Stimulated activated CD4-positive, alpha-beta T cell treated with anti-CD3 and anti-CD28 coated beads, Interleukin-1b, Interleukin-23, amount 100 ng/mL, for 48 hours (primary cell): Measurements from ENCODE around the gene PBX1.
"Not testable (repeated sequence)": the region's sequence is repeated elsewhere in the genome, so short reads cannot be mapped to it uniquely, and the experiment has no call there.

Experiments
- DNase-seq: peaks from one replicate; pipeline ENCODE4 v3.0.0-alpha.2; 2020

Gene PBX1

DNA sequence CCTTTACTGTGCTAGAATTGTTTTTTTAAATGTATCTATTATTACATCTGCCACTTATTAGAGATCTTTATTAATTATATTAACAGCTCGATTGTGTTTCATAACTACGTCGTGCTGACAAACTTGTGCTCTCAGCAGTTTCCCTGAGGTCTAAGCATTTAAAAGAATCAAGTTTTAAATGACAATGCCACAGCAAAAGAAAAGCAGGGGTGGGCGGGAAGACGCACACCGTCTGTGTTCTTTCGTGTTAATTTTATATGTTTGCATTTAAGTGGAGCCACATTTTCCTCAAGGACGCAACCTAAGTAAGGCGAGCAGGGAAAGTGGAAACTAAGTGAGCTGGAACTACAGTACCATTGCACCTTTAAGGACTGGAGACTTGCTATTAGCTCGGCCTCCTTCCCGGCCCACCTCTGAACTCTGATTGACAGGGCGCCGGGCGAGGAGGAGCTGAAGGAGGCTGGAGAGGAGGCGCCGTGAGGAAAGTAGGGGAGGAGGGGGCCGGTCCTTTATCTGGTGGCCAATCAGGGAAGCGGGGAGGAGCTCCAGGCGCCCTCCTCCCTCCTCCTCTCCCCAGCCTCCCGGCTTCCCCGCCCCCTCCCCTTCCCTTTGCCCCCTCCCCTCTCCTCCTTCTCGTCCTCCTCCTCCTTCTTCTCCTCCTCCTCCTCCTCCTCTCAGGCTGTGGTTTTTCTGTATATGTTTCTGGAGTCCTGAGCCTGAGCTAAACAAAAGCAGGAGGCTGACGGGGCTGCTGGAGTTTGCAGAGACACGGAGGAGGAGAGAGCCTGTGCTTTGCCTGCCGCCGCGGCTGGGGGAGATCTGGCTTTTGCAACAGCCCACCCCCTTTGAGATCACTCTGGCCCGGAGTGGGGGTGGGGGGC, at the start of gene PBX1:
TSS of gene PBX1 (plus strand) at position 724 of the 881 bp plus-strand sequence.
- DNase-seq = peak; percentile 77

DNA sequence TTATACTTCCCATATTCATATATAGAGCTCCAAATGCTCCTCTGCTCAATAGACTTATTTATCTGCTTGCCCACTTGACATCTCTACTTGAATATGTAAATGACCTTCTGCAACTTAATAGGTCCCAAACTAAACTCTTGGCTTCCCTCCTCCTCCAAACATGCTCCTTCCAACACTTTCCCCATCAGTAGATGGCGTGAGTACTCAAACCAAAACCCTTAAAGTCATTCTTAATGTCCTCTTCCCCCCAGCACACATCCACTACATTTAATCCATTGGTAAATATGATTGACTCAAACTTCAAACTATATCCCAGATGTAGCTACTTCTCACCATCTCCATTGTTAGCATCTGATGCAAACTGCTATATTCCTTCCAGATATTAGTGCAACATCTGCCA, 48.5 kb upstream of the PBX1 start:
- DNase-seq = no peak

DNA sequence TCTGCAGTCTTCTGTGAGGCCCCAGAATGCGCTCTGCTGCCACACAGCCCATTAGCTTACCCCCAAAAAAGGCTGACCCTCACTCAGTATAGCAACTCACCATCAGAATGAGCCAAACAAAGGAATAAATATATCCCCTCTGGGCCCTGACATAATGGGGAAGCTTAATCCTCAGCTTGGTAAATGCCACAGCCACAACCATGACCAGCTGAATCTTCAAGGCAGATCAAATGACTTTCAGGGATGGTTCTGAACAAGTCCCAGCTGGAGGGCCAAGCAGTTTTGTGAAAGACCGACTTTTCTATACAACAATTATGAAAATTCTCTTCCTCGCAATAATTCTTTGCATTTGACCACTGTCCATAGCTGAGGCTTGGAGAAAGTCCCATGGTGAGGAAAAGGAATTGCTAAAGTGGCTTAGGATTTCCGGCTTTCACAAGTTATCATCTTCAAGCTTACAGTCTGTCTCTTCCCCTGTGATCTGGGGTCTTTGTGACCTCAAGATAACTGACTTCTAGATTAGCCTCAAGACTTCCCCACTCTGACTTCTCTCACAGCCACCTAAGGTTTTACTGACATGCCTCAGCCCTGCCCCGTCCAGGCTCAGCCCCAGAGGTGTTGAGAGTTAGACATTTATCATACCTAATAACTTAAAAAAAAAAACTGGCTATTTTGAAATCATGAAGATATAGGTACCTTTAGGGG, 47.8 kb upstream of the PBX1 start:
- DNase-seq = no peak

DNA sequence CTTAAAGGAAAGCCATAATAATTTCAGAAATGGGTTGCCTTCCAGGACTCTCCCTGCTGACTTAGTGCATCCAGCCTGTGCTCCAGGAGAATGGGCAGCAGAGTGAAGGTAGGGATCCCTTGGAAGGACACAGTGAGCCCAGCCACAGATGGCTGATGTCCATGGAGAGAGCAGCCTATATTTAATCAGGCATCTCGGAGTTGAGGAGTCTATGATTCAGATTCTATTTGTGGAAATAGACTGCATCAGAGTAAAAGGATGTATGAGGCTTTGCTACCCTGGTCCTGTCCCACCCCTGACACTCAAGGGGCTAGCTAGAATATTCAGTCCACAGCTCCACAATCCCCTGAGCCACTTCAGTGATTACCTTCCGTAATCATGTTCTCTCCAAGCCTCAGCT, 43.8 kb upstream of the PBX1 start:
- DNase-seq = no peak

DNA sequence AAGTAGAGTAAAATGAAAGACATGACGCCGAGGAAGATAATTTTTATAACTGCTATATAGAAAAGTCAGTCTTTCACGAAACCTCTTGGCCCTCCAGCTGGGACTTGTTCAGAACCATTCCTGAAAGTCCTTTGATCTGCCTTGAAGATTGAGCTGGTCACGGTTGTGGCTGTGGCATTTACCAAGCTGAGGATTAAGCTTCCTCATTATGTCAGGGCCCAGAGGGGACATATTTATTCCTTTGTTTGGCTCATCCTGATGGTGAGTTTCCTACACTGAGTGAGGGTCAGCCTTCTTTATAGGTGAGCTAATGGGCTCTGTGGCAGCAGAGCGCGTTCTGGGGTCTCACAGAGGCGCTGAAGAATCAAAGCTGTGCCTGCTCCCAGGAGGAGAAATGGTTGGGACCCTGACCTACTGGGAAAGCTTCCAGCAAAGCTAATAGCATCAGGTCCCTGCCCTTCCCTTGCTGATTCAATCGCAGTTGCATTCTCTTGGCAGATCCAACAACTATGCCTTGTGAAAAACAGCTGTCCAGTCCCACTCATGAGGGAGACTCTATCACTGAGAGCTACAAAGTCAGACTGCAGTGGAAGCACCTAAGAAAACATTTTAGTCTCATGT, 43.2 kb upstream of the PBX1 start:
- DNase-seq = no peak

DNA sequence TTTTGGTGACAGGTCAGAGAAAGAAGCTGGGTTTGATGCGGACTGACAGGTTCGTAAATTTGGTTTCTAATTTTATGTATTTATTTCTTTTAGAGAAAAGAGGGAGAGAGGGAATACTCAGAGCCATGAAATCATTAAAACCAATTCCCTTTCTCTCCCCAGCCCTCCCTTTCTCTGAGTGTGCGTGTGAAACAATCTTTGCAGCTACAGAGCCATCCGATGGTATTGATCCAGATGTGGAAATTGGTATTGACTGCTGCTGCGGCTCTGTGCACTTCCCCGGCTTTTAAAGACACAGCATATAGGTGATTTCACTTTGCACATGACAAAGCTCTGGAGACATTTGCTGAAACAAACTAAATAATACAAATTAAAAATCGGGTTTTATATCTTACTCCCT, 42.4 kb upstream of the PBX1 start:
- DNase-seq = no peak

DNA sequence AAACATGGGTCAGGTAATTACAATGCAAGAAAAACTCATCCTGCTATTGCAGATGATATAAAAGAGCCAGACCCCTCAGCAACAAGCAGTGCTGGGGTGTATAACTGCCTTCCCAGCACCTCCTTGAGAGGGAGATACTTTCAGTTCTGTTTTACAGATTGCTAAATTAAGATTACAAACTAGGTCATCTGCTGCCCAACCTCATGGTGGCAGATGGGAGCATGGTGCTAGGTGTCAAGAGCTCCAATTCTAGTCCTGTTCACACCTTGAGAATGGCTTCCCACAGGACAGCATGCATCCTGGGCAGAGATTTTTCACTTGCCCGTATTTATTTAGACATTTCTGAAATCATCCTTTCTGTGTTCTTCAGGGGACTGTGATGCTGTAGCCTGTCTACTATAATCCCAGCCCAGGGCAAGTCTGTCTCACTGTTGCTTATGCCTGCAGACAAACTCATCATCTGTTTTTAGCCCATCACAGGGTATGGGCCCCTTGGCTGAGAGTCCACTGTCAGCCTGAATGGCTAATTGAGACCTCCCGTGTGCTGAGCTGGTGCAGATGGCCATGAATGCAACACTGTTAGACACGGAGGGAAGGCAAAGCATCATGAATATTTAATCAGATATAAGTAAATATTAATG, 40.2 kb upstream of the PBX1 start:
- no peak for DNase-seq

DNA sequence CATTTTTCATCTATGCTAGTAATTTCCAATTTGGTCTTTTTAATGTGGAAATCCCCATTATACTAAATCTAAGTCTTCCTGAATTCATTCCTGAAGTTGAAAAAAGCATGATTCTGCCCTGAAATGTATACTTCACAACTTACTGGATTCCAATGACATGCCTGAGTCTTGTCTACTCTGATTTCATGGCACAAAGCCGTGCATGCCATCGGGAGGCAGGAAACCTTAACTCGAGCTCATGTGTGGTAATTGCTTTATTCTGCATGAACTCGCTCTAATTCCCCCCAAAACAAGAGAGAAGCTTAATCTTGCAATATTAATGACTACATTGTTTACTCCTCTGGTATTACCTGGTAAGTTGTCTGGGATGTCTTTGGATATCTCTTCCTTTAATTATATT, 39.6 kb upstream of the PBX1 start:
- DNase-seq = no peak

DNA sequence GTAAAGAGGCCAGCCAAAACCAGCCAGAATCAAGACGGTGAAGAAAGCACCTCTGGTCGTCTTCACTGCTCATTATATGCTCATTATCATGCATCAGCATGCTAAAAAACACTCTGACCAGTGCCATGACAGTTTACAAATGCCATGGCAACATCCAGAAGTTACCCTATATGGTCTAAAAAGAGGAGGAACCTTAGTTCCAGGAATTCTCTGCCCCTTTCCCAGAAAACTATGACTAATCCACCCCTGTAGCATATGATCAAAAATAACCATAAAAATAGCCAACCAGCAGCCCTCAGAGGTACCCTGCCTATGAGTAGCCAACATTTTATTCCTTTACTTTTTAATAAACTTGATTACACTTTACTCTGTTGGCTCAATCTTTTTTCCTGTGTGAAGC, 34.2 kb upstream of the PBX1 start:
- no peak for DNase-seq

DNA sequence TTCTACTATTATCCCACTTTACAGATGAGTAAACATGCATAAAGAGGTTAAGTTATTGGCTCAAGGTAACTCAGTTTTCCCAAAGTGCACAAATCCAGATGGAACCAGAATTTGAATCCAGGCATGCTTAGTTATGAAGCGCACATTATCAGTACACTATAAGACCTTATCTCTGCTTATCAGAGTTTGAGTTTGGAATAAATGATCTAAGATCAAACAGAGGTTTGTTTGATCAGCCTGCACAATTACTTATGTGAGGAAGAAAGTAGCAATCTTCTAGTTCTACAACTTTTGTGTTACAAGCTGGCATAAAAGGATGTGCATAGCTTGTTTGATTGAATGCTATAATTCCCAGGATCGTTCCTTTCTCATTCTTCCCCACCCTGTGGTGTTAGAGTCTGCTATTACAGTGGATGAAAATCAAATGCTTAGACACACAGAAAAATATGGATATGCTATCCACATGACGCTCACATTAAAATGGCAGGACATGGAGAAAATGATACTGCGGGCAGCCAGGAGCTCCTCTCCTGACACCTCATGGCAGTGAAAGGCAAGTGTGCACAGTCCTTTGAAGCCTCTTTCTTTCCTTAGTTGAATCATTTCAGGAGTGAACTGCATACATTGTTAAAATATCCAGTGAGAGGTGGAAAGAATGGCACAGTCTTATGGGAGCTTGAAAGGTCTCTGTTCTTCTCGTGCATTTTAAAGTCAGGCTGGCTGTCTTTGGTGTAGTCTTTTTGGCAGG, 23.9 kb upstream of the PBX1 start:
- DNase-seq = no peak

DNA sequence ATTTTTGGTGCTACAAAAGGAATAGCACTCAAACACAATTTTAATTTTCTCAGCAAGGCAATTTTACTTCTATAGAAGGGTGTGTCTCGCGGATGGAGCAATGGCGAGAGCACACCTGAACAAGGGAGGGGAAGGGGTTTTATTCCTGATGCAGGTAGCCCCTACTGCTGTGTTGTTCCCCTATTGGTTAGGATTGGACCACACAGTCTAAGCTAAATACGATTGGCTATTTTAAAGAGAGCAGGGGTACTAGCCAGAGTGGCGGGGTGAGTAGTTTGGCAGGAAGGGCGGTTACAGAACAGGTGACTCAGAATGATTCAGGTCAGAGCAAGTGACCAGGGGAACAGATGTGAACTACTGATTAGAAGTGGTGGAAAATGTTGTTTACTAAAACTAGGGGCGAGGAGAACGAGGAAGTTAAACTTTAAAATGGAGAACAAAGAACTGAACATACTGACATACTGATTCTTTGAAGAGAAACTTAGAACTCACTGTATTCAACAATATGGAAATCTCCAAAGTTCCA, 6.5 kb upstream of the PBX1 start:
- DNase-seq = not testable (repeated sequence)

DNA sequence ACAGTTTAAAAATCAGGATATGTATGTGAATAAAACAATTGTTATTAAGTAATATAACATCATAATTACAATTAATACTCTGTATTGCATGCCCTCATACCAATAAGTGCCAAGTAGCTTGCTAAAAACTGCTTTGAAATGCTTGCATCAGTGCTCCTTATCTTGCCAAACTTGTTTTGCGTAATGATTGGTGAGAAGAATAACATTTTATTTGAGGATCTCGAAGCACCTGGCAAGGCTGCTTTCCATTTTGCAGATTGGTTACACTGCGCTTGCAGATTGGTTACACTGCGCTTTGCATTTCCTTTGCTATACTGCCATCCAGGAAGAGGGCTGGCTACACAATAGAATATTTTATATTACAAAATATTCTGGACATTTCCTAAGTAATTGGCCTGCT, 1.7 kb upstream of the PBX1 start:
- DNase-seq = no peak

DNA sequence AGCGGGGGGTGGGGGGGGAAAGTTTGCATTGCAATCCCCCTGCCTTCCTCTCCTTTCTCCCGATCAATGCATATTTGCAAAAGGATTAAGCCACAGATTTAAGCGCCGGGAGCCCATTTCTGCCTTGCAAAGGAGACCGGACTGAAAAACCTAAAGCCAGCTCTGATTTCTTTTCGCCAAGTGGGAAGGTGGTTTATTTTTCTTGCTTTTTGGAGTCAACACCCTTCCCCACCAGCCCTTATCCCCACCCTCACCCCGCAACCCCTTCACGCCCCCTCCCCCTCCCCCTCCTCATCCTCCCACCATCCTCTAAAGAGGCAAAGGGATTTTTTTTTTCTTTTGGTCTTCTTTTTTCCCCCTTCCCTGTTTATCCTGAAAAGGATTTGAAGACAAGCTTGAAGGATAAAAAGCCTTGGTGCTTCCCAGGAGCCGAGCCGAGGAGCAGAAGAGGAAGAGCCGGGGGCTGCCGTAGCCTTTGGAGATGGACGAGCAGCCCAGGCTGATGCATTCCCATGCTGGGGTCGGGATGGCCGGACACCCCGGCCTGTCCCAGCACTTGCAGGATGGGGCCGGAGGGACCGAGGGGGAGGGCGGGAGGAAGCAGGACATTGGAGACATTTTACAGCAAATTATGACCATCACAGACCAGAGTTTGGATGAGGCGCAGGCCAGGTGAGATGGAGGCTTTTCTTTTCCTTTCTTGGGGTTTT, 513 bp downstream of the PBX1 start:
- DNase-seq = no peak

DNA sequence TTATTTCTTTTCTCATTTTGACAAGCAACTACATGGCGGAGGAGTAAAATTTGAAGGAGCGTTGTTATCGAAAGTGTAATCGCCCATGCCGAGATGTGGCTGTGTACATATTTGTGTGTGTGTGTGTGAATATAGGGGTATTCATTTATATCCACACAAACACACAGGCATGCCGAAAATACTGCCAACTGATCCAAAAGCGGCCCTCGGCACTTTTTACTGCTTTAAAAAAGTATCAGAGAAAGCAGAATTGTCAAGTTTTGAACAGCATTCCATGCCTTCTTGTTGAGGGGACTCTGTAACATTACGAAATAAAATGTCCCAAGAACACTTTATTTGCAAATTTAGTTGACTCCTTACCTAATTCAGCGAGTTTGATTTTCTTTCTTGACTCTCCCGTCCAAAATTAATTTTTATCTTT, 1.1 kb downstream of the PBX1 start:
- DNase-seq = no peak

DNA sequence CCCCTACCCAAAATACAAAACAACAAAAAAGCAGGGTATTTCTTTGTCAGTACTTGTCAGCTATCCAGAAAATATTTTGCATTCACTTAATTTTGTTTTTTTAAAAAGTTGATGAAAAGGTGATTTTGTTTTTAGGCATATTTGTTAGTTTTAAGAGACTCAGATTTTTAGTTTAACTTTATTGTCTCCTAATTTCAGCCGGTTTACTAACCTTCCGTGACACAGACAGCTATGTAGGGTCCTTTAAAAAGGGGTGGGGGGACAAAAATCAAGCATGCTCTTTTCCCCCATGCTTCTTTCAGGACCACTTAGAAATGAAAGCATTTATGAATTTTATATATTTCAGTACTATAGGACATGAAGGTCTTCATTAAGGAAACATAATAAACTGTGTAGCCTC, 1.6 kb downstream of the PBX1 start:
- DNase-seq = no peak

DNA sequence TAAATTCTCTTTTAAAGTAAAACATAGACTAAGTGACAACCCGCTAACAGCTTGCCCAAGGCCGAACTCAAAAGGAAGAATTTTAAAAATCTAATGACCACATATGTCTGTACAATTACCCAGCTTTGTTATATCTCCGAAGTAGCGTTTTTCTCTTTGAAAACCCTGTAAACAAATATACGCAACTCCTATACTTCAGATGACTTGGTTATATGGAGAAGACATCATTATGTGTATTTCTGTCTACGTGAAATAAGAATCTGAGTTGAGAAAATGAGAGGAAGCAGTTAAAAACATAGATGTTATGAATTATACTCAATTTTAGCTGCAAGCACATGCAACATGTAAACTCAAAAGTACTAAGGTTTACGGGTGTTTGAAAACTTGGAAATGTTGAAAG, 2.0 kb downstream of the PBX1 start:
- DNase-seq = no peak

DNA sequence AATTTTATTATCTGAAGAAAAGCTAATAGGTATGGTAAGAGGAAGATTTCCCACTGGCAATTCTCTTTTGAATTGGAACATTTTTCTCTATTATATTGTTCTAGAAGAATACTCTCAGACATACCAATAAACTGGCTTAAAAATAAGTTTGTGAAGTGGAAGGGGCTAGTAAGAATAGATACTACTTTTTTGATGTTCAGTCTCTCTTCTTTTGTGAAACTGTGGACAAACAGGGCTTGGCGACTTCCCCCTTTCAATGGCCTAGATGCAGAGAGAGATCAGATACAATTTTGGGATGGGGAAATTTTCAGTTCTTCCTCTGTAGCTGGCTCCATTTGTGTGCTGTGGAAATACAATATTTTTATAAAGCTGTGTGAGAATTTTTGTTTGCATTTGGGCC, 2.5 kb downstream of the PBX1 start:
- DNase-seq = no peak

DNA sequence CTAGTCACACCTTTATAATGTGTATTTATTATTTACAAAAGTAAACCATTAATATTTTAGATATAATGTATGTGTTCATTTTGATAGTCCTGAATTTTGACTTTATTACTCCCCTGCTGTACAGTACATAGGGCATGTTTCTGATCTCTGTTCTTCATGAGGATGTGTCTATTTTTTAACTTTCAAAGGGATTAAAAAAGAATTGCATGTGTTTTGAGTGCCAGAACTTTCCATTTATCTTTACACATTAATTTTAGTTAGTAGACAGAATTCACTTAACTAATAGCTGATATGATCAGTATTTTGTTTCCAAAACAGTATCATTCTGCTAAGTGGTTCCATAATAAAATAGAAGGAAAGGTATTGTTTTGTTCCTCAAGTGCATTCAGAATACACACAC, 3.1 kb downstream of the PBX1 start:
- no peak for DNase-seq

DNA sequence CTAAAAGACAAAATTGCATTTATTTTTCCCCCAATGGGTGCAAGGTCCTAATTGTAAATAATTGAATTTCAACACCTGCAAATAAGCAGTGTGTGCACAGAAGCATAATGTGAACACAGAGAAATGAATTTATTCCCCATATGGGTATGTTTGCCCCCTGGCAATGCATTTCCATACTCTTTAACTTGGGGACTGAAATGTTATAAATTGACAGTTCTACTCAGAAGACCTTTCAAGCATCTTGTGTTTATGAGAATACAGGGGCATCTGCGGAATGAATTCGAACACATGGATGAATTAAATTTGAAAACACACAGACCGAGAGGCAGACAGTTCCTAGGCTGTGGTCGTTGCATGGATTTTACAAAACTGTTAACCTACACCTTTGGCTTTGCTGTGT, 3.5 kb downstream of the PBX1 start:
- no peak for DNase-seq

DNA sequence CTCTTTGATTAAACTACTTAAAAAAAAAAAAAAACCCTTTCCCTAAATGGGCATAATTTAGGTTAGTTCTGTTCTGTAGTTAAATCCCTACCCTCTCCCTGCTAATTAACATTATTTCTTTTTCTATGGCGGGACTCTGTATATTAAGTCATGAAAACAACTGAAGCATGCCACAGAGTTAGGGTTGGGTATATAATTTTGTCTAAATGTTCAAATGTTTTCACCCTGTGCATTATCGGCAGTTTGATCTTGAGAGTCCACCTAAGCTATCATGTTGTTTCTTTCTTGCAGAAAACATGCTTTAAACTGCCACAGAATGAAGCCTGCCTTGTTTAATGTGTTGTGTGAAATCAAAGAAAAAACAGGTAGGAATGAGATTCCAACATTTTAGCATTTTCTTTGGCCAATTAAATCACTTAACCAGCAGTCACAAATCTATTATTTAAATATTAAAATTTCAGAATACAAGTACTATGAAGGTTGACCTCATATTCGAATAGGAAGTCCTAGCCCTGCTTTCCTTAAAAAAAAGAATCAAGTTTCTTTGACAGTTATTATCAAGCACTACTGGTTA, 4.0 kb downstream of the PBX1 start:
- no peak for DNase-seq

DNA sequence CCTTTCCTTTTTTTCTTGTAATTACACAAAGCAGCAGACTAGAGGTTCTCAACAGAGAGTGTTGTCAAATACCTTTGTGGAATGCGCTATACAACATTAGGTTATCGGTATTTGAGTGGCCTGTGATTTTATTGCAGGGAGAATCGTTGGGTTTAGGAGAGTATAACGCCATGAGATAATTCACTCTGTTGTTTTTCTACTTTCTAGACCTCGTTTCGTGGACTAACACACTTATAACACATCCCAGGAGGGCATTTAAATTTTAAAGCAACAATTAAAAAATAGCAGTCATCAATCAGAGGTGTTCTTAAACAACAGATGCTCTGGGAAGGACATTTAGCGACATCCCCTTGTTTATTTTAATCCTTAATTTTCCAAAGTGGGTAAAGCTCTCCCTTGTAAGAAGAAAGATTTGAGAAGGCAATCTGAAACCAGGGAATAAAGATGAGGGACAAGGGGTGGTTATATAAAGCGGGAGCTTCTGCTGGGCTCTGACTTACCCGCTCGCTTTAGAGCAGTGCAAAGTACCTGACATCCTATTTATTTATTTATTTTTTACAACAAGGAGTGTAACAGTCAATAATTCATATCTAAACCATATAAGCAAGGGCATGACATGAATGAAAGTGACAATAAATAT, 4.9 kb downstream of the PBX1 start:
- no peak for DNase-seq
